ENCODE data around the gene MLLT3. TPM values are rescaled to one million over a fixed set of nuclear protein-coding genes. Genes with fewer than 3 reads are reported as not detected.
A peak's percentile ranks its signal among the peaks of the same experiment; 100 is the strongest.

The MLLT3 gene
- total RNA-seq, 2 donors from 2014 or later: 37.2 to 47.1 TPM

GRCh38 chr9:20573023-20573422 is 49.3 kb downstream of the MLLT3 start:
- H3K4me1 Mint-ChIP-seq: peaks cover 24% of the 10 kb centered on the region
- H3K27me3 Mint-ChIP-seq: no peaks in the 10 kb centered on the region
- ATAC-seq: no peak
- no peak for DNase-seq
- no peak overlapping the region for H3K4me3 Mint-ChIP-seq
- no peak overlapping the region for H3K27ac Mint-ChIP-seq
- H3K9me3 ChIP-seq (ENCODE audit: control insufficient read depth, low read length, poor library complexity, severe bottlenecking): no peaks in the 10 kb centered on the region
- peaks cover 5% of the 10 kb centered on the region for H3K36me3 Mint-ChIP-seq (ENCODE audit: low read depth)

GRCh38 chr9:20570756-20571155 is 51.5 kb downstream of the MLLT3 start:
- H3K4me1 Mint-ChIP-seq: peaks cover 25% of the 10 kb centered on the region
- H3K9me3 ChIP-seq (ENCODE audit: control insufficient read depth, low read length, poor library complexity, severe bottlenecking): no peaks in the 10 kb centered on the region
- no peak overlapping the region for H3K27ac Mint-ChIP-seq
- no peaks in the 10 kb centered on the region for H3K27me3 Mint-ChIP-seq
- no peak for DNase-seq
- peaks cover 2% of the 10 kb centered on the region for H3K36me3 Mint-ChIP-seq (ENCODE audit: low read depth)
- no peak overlapping the region for H3K4me3 Mint-ChIP-seq
- ATAC-seq: no peak

DNA sequence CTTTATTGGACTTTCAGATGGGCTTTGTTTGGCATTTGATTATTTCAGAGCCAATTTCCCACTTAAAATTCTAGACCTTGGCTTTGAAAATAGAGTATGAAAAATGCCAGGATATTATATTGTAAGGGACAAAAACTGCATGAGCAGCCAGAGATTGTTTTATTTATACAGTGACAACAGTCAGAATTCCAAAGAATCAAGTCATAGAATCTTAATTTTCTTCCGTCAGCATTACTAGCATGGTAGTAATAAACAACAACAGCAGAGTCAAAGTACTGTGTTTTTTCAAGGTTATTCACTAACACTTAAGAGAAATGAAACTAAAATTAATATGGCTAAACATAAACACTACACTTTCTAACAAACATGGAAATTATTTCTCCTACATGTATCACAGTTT is 52.2 kb downstream of the MLLT3 start:
- Mint-ChIP-seq H3K36me3 (ENCODE audit: low read depth) (peaks cover 2% of the 10 kb centered on the region), H3K4me1 (peaks cover 29% of the 10 kb centered on the region), H3K27ac (no peak overlapping the region), H3K27me3 (no peaks in the 10 kb centered on the region), H3K4me3 (no peak overlapping the region)
- DNase-seq (no peak), ATAC-seq (no peak)
- no peaks in the 10 kb centered on the region for H3K9me3 ChIP-seq (ENCODE audit: control insufficient read depth, low read length, poor library complexity, severe bottlenecking)

- H3K4me3 Mint-ChIP-seq: no peak overlapping the region
- H3K27me3 Mint-ChIP-seq: no peaks in the 10 kb centered on the region
- no peak for ATAC-seq
- H3K36me3 Mint-ChIP-seq (ENCODE audit: low read depth): peaks cover 2% of the 10 kb centered on the region
- H3K4me1 Mint-ChIP-seq: peaks cover 33% of the 10 kb centered on the region
- H3K9me3 ChIP-seq (ENCODE audit: control insufficient read depth, low read length, poor library complexity, severe bottlenecking): no peaks in the 10 kb centered on the region
- DNase-seq: no peak
- H3K27ac Mint-ChIP-seq: no peak overlapping the region
These were observed 52.8 kb downstream of the MLLT3 start for GRCh38 chr9:20569525-20569924.

DNA sequence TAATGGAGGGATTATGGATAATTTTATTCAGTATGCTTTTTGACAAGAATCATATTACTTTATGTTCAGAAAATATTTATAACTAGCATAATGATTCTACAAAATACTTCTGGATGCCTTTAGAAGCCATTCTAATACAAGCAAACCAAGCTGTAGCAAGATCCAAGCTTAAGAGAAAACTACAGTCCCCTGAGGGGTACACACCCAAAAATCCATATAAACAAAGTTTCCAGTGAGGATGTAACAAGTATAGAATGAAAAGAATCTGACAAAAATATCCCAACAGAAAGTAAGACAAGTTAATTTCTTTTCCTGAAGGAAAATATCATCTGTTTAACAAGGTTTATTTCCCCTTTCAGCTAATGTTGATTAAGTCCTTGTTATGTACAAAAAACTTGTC is 53.9 kb downstream of the MLLT3 start:
- DNase-seq (no peak), ATAC-seq (no peak)
- Mint-ChIP-seq H3K36me3 (ENCODE audit: low read depth) (peaks cover 2% of the 10 kb centered on the region), H3K27ac (no peak overlapping the region), H3K4me1 (peaks cover 34% of the 10 kb centered on the region), H3K4me3 (no peak overlapping the region), H3K27me3 (no peaks in the 10 kb centered on the region)
- H3K9me3 ChIP-seq (ENCODE audit: control insufficient read depth, low read length, poor library complexity, severe bottlenecking): no peaks in the 10 kb centered on the region

GRCh38 chr9:20566401-20566800 is 55.9 kb downstream of the MLLT3 start:
- no peak for DNase-seq
- no peak overlapping the region for H3K4me3 Mint-ChIP-seq
- ATAC-seq: no peak
- H3K4me1 Mint-ChIP-seq: peaks cover 40% of the 10 kb centered on the region
- no peaks in the 10 kb centered on the region for H3K36me3 Mint-ChIP-seq (ENCODE audit: low read depth)
- H3K27ac Mint-ChIP-seq: no peak overlapping the region
- no peaks in the 10 kb centered on the region for H3K9me3 ChIP-seq (ENCODE audit: control insufficient read depth, low read length, poor library complexity, severe bottlenecking)
- H3K27me3 Mint-ChIP-seq: no peaks in the 10 kb centered on the region

GRCh38 chr9:20564650-20565049 is 57.6 kb downstream of the MLLT3 start:
- H3K36me3 Mint-ChIP-seq (ENCODE audit: low read depth): no peaks in the 10 kb centered on the region
- no peak for DNase-seq
- H3K9me3 ChIP-seq (ENCODE audit: control insufficient read depth, low read length, poor library complexity, severe bottlenecking): no peaks in the 10 kb centered on the region
- no peaks in the 10 kb centered on the region for H3K27me3 Mint-ChIP-seq
- H3K27ac Mint-ChIP-seq: no peak overlapping the region
- no peak overlapping the region for H3K4me3 Mint-ChIP-seq
- no peak for ATAC-seq
- peaks cover 43% of the 10 kb centered on the region for H3K4me1 Mint-ChIP-seq

- DNase-seq (no peak), ATAC-seq (no peak)
- no peaks in the 10 kb centered on the region for H3K9me3 ChIP-seq (ENCODE audit: control insufficient read depth, low read length, poor library complexity, severe bottlenecking)
- no peak overlapping the region for H3K4me3 Mint-ChIP-seq
- peak overlapping the region; percentile 41 for H3K27ac Mint-ChIP-seq
- peaks cover 43% of the 10 kb centered on the region for H3K4me1 Mint-ChIP-seq
- no peaks in the 10 kb centered on the region for H3K36me3 Mint-ChIP-seq (ENCODE audit: low read depth)
- H3K27me3 Mint-ChIP-seq: no peaks in the 10 kb centered on the region
These were observed 58.4 kb downstream of the MLLT3 start for GRCh38 chr9:20563917-20564316.

DNA sequence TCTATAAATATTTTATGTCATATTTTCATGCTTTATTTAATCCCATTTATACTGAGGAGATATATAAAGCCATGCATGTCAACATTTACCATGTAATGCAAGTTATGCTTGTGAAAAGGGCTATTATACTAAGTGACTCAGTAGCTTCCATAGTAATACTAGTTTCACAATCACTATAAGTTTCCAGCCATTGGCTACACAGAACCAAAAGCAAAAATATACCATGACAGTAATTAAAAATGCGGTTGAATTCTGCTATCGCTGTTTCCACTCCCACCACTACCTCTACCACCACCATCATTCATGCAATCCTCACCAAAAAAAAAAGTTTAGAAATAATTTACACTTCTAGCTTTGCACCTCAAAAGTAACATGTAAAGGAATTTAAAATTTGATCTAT is 60.2 kb downstream of the MLLT3 start:
- Mint-ChIP-seq H3K27ac (no peak overlapping the region), H3K27me3 (no peaks in the 10 kb centered on the region), H3K36me3 (ENCODE audit: low read depth) (no peaks in the 10 kb centered on the region), H3K4me1 (peaks cover 54% of the 10 kb centered on the region), H3K4me3 (peak overlapping the region; percentile 9)
- no peaks in the 10 kb centered on the region for H3K9me3 ChIP-seq (ENCODE audit: control insufficient read depth, low read length, poor library complexity, severe bottlenecking)
- peak; percentile 44 for ATAC-seq
- no peak for DNase-seq

GRCh38 chr9:20561531-20561930 is 60.8 kb downstream of the MLLT3 start:
- Mint-ChIP-seq H3K4me3 (no peak overlapping the region), H3K27me3 (no peaks in the 10 kb centered on the region), H3K36me3 (ENCODE audit: low read depth) (no peaks in the 10 kb centered on the region), H3K27ac (no peak overlapping the region), H3K4me1 (peaks cover 55% of the 10 kb centered on the region)
- ATAC-seq (no peak), DNase-seq (no peak)
- H3K9me3 ChIP-seq (ENCODE audit: control insufficient read depth, low read length, poor library complexity, severe bottlenecking): no peaks in the 10 kb centered on the region

- no peak overlapping the region for H3K27ac Mint-ChIP-seq
- no peaks in the 10 kb centered on the region for H3K27me3 Mint-ChIP-seq
- peaks cover 53% of the 10 kb centered on the region for H3K4me1 Mint-ChIP-seq
- no peaks in the 10 kb centered on the region for H3K36me3 Mint-ChIP-seq (ENCODE audit: low read depth)
- no peak overlapping the region for H3K4me3 Mint-ChIP-seq
- no peak for ATAC-seq
- H3K9me3 ChIP-seq (ENCODE audit: control insufficient read depth, low read length, poor library complexity, severe bottlenecking): no peaks in the 10 kb centered on the region
- DNase-seq: no peak
These were observed 62.9 kb downstream of the MLLT3 start for GRCh38 chr9:20559231-20559890.

DNA sequence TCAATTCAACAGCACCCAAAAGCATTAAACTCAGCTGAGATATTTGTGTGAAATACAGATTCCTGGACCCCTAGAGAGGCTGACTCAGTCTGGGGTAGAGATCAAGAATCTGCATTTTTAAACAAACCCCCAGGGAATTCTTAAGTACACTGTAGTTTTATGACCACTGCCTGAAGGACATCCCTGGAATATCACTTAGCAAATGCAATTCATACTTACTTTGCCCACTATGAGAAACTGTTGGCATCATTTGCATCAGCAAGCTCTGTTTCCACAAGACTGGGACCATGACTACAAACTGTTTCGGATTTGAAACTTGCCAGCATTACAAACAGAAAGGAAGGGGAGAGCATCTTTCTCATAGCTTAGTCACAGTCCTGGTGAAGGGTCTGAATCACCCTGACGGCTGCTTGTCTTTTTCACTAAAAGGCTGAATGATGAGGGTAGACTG is 63.7 kb downstream of the MLLT3 start:
- H3K4me1 Mint-ChIP-seq: peaks cover 56% of the 10 kb centered on the region
- no peaks in the 10 kb centered on the region for H3K9me3 ChIP-seq (ENCODE audit: control insufficient read depth, low read length, poor library complexity, severe bottlenecking)
- DNase-seq: no peak
- no peak overlapping the region for H3K27ac Mint-ChIP-seq
- no peaks in the 10 kb centered on the region for H3K27me3 Mint-ChIP-seq
- no peak for ATAC-seq
- H3K36me3 Mint-ChIP-seq (ENCODE audit: low read depth): no peaks in the 10 kb centered on the region
- no peak overlapping the region for H3K4me3 Mint-ChIP-seq

DNA sequence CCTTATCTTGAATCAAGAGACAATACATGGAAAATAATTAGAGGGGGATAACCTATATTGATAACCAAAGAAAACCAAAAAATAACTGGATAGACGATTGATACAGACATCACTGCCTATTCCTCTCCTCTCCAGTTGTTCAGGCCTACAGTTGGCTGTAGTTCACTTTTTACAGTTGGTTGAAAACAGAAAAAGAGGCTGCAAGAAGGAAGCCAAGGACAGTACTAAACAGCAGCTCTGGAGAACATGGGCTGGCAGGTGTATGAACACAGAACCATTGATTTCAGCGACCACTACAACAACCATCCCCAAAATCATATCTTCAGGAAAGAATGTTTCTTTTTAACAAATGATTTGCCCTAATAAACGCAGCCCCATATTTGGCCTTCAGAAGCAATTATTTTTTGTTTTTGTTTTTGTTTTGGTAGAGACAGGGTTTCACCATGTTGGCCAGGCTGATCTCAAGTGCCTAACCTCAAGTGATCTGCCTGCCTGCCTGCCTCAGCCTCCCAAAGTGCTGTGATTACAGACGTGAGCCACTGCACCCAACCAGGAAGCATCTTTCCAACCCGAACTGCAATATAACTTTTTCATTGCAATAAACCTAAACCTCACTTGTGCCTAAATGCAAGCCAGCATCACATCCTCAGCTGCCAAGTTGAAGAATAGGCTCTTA is 64.3 kb downstream of the MLLT3 start:
- H3K9me3 ChIP-seq (ENCODE audit: control insufficient read depth, low read length, poor library complexity, severe bottlenecking): no peaks in the 10 kb centered on the region
- H3K36me3 Mint-ChIP-seq (ENCODE audit: low read depth): no peaks in the 10 kb centered on the region
- ATAC-seq (no peak), DNase-seq (no peak)
- no peak overlapping the region for H3K4me3 Mint-ChIP-seq
- H3K4me1 Mint-ChIP-seq: peaks cover 57% of the 10 kb centered on the region
- no peaks in the 10 kb centered on the region for H3K27me3 Mint-ChIP-seq
- peak overlapping the region; percentile 56 for H3K27ac Mint-ChIP-seq

DNA sequence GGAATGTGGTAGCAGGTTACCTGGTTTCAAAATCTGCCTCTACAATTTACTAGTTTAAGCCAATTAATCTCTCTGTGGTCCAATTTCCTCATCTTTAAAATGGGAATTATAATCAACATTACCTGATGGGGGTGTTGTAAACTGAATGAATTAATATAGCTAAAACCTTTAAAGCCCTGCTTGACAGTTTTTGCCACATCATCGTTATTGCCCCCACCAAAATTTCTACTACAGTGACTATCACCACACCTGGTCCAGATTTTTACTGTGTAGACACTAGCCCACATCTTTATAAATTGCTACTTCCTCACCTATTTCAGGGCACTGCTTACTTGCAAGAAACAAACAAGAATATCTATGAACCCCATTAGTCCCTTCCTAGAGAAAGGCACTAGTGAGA is 65.0 kb downstream of the MLLT3 start:
- Mint-ChIP-seq H3K4me3 (no peak overlapping the region), H3K27me3 (no peaks in the 10 kb centered on the region)

More for the DNA sequence above, 65.0 kb downstream of the MLLT3 start:
- H3K9me3 ChIP-seq (ENCODE audit: control insufficient read depth, low read length, poor library complexity, severe bottlenecking): no peaks in the 10 kb centered on the region
- H3K4me1 Mint-ChIP-seq: peaks cover 54% of the 10 kb centered on the region
- H3K36me3 Mint-ChIP-seq (ENCODE audit: low read depth): no peaks in the 10 kb centered on the region
- H3K27ac Mint-ChIP-seq: peak overlapping the region; percentile 56
- ATAC-seq (no peak), DNase-seq (no peak)
